HL-60 (cell line): ENCODE data around the gene VCP.

ENCODE experiments used
- CTCF ChIP-seq: IDR thresholded peaks from one replicate; pipeline ENCODE4 v1.5.1; 2011; ENCODE audit warnings: low read length, control low read depth, inconsistent platforms; ENCODE audit not compliant: insufficient read depth
- GABPA ChIP-seq: IDR thresholded peaks from 2 replicates; pipeline ENCODE4 v1.6.1; 2012; ENCODE audit warnings: low read depth
- POLR2AphosphoS5 ChIP-seq: IDR thresholded peaks from 2 replicates; pipeline ENCODE4 v1.6.1; 2012; ENCODE audit warnings: low read depth

GRCh38 chr9:35105571-35106342 lies 33.3 kb upstream of the VCP start:
- TF ChIP-seq CTCF (no peak), POLR2AphosphoS5 (no peak), GABPA (no peak)
